Endothelial cell of umbilical vein (primary cell): ENCODE data around the gene IL5RA.

Experiments used
- EZH2 ChIP-seq: IDR thresholded peaks from 2 replicates; pipeline ENCODE4 v1.6.1; 2012; ENCODE audit warnings: borderline replicate concordance, low read depth, mild to moderate bottlenecking, moderate library complexity, low read length, inconsistent platforms; ENCODE audit not compliant: severe bottlenecking
- FOS ChIP-seq: IDR thresholded peaks from 2 replicates; pipeline ENCODE4 v1.6.1; 2011; ENCODE audit warnings: mild to moderate bottlenecking, low read length, moderate library complexity, borderline replicate concordance; ENCODE audit not compliant: insufficient read depth
- GATA2 ChIP-seq: IDR thresholded peaks from 2 replicates; pipeline ENCODE4 v1.7.0; 2011; ENCODE audit warnings: low read depth, mild to moderate bottlenecking, moderate library complexity, mixed read lengths, low read length; ENCODE audit not compliant: insufficient read length, insufficient read depth
- JUN ChIP-seq: IDR thresholded peaks from 2 replicates; pipeline ENCODE4 v1.6.1; 2011; ENCODE audit warnings: borderline replicate concordance, low read depth; ENCODE audit not compliant: insufficient read length, insufficient read depth
- MYC ChIP-seq: IDR thresholded peaks from one replicate; pipeline ENCODE4 v1.6.1; 2011; ENCODE audit warnings: mild to moderate bottlenecking, low read depth, low read length
- POLR2A ChIP-seq: IDR thresholded peaks from 2 replicates; pipeline ENCODE4 v1.6.1; 2012; ENCODE audit warnings: low read depth, mild to moderate bottlenecking, control low read depth, low read length
- POLR2AphosphoS5 ChIP-seq: IDR thresholded peaks from 2 replicates; pipeline ENCODE4 v1.6.1; 2012; ENCODE audit warnings: low read depth, mild to moderate bottlenecking, control low read depth, low read length, moderate library complexity; ENCODE audit not compliant: insufficient read depth
- TF ChIP-seq, protein P1 (sequence below), 2 donors: IDR thresholded peaks; 1 replicate in 1 of 2; 2 replicates in 1 of 2; pipeline ENCODE4 v1.5.1; 2011; ENCODE audit warnings: low read length in 2 of 2, mild to moderate bottlenecking in 2 of 2, moderate library complexity in 2 of 2, control low read depth in 1 of 2, inconsistent platforms in 1 of 2, low read depth in 1 of 2; ENCODE audit not compliant: insufficient read depth in 1 of 2; ENCODE audit errors: extremely low read depth in 1 of 2
- TF ChIP-seq, protein P2 (sequence below): IDR thresholded peaks from 2 replicates; pipeline ENCODE4 v1.6.1; 2011; ENCODE audit not compliant: insufficient read depth, insufficient read length

DNA sequence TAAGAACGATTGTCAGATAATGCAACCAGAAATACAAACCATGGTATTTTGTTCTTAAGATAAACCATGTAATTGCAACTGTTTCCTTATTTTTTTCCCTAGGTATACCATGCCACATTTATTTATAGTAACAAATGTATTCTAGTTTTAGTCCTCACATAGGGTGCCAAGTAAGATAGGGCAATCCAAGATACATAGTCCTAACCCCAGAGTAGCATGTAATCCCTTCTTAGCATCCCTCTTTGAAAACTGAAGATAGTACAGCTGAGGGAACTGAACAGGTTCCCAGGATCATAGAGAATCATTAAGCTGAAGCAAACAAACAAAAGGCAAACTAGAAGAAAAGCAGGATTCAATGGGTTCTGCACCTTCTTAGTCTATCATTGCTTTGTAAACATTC, 41.3 kb upstream of the IL5RA start:
- TF ChIP-seq, protein P1, sequence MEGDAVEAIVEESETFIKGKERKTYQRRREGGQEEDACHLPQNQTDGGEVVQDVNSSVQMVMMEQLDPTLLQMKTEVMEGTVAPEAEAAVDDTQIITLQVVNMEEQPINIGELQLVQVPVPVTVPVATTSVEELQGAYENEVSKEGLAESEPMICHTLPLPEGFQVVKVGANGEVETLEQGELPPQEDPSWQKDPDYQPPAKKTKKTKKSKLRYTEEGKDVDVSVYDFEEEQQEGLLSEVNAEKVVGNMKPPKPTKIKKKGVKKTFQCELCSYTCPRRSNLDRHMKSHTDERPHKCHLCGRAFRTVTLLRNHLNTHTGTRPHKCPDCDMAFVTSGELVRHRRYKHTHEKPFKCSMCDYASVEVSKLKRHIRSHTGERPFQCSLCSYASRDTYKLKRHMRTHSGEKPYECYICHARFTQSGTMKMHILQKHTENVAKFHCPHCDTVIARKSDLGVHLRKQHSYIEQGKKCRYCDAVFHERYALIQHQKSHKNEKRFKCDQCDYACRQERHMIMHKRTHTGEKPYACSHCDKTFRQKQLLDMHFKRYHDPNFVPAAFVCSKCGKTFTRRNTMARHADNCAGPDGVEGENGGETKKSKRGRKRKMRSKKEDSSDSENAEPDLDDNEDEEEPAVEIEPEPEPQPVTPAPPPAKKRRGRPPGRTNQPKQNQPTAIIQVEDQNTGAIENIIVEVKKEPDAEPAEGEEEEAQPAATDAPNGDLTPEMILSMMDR (IDR thresholded peaks at IDR 0.05; ENCODE audit: extremely low read depth in 1 of 2, insufficient read depth in 1 of 2, low read depth in 1 of 2, low read length in 2 of 2): no peak
- TF ChIP-seq MYC: no peak
- no peak for TF ChIP-seq POLR2A
- no peak for TF ChIP-seq EZH2
- no peak for TF ChIP-seq GATA2
- no peak for TF ChIP-seq FOS
- TF ChIP-seq POLR2AphosphoS5: no peak
- no peak for TF ChIP-seq JUN
- TF ChIP-seq, protein P2, sequence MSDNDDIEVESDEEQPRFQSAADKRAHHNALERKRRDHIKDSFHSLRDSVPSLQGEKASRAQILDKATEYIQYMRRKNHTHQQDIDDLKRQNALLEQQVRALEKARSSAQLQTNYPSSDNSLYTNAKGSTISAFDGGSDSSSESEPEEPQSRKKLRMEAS: no peak
